Epithelial cell of proximal tubule (primary cell): Measurements from ENCODE around the gene SHH. TPM values are rescaled to one million over a fixed set of nuclear protein-coding genes. Genes with fewer than 3 reads are reported as not detected.

Experiments used
- DNase-seq: peaks from one replicate; pipeline ENCODE4 v3.0.0-alpha.2; 2011; ENCODE audit warnings: low read depth
- H3K4me3 ChIP-seq: 2 replicates; pipeline ENCODE4 v1.5.1; 2011; ENCODE audit warnings: low read depth, mild to moderate bottlenecking, low read length
- total RNA-seq: library from RNA; depleted of rRNA; stranded (reverse); fragments of >200 nt; gene quantifications from 2 replicates; pipeline ENCODE4 v1.2.3, GENCODE V29; 2015
- TF ChIP-seq, protein P1 (sequence below): conservative IDR thresholded peaks from 2 replicates; pipeline ENCODE4 v1.5.1; 2012; ENCODE audit warnings: low read depth, mild to moderate bottlenecking, low read length

SHH gene
- total RNA-seq, 1 donor from 2014 or later: 1.7 TPM

DNA sequence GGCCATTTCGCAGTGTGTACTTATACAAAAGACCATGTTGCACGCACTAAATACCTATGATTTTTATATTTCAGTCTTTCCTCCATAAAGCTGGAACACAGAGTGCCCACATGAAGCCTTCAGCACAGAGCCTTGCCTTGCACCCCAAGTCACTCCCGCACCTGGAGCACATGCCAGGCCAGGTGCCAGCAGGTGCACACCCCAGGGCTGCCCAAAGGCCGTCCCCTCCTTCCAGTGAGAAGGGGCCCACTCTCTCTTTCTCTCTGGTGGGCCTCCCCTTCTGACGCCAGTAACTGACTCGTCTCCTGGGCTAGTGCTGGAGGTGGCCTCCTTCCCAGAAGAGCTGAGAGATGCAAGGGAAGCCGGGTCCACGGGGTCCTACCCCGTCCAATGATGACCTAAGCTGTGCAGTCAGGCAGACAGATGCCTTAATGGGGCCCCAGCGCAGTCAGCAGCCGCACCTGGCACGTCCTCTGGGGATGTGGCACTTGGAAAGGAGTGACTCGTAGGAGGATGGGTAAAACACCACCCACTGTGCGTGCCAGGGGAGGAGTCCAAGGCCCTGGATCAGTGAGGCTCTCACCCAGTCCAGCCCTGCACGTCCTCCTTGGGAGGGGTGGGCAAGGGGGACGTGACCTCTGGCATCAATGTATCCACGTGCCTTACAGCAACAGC, 17.7 kb upstream of the SHH start:
- TF ChIP-seq, protein P1, sequence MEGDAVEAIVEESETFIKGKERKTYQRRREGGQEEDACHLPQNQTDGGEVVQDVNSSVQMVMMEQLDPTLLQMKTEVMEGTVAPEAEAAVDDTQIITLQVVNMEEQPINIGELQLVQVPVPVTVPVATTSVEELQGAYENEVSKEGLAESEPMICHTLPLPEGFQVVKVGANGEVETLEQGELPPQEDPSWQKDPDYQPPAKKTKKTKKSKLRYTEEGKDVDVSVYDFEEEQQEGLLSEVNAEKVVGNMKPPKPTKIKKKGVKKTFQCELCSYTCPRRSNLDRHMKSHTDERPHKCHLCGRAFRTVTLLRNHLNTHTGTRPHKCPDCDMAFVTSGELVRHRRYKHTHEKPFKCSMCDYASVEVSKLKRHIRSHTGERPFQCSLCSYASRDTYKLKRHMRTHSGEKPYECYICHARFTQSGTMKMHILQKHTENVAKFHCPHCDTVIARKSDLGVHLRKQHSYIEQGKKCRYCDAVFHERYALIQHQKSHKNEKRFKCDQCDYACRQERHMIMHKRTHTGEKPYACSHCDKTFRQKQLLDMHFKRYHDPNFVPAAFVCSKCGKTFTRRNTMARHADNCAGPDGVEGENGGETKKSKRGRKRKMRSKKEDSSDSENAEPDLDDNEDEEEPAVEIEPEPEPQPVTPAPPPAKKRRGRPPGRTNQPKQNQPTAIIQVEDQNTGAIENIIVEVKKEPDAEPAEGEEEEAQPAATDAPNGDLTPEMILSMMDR: no peak
- no peak for DNase-seq
- no peak overlapping the region for H3K4me3 ChIP-seq

DNA sequence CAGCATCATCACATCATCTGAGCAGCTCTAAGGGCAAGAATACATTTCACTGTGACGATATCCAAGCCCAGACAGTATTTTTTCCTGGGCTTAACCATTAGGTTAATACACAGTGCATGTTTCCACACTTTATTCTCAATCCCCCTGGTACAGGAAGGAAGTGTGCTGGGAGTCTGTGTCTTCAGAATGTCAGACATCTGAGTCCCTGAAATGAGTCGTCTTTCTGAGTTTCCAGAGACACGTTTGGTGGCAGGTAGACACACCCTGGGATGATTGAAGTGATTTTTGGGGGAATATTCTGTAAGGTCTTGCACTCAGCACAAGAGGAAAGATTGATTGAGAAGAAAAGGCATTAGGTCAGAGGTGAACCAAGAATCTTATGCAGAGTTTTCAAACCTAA, 13.1 kb upstream of the SHH start:
- H3K4me3 ChIP-seq: no peak overlapping the region
- TF ChIP-seq, protein P1: no peak

DNA sequence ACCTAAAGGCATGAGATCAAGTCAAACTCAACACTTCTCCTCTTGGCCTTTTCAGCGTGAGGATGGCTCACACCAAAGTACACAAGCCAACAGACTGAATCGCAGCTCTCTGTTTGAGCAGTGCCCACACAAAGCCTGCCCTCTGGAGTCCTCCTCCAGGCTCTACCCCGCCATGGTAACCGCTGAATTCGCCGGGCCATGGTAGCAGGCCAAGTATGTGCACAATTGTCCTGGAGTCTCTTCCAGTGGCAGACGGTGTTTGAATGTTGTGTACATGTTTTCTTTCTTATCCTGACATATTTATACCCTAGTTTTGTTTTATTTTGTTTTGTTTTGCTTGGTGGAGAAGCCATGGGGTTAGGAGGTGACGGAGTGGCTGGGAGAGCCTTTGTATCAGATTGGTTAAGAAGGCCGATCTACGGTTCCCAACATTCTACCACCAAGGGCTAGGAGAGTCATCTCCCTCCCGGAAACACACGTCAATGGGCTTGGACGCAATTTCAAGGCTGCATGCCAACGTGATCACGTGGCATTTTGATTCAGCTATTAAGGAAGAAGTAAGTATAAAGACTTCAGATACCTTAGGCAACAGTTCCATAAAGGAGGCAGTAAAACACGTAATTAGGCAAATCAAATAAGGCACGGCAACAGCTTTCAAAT, 12.1 kb upstream of the SHH start:
- DNase-seq: no peak
- H3K4me3 ChIP-seq: no peak overlapping the region
- TF ChIP-seq, protein P1: no peak

More for the DNA sequence above, 13.1 kb upstream of the SHH start:
- no peak for DNase-seq

DNA sequence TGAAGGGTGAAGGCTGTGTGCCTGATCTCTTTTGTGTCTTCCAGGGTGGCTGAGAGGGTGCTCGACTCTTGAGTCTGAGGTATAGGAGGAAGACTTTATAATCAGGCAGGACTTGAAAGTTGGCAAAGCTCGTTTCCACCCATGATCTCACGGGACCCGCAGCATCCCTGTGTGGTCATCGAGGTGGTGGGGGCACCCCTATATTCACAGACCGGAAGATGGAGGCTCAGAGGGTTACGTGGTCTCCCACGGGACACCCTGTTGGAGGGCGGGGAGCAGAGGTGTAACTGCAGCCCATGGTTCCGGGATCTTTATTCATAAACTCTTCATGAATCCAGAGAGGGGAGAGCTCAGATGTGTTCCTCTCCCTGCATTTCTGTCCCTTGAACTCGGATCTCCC, 9.6 kb upstream of the SHH start:
- no peak for DNase-seq
- no peak overlapping the region for H3K4me3 ChIP-seq
- TF ChIP-seq, protein P1: no peak

DNA sequence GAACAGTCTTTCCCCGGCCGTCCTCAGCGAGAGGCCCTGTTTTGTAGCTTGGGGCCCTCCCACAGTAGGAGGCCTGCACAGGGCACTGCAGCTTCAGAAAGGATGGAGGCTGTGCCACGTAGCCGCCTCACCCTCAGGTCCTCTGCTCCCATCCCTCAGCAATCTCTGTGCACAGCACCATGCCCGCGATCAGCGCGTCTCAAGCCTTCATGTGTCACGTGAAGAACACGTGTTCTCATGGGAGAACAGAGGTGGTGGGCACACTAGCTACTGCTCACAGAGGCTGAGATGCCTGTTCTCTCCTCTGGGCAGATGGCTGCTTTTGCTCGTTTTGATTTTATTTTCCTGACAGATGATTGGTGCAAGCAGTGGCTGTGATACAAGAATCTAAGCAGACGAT, 8.5 kb upstream of the SHH start:
- TF ChIP-seq, protein P1: no peak

DNA sequence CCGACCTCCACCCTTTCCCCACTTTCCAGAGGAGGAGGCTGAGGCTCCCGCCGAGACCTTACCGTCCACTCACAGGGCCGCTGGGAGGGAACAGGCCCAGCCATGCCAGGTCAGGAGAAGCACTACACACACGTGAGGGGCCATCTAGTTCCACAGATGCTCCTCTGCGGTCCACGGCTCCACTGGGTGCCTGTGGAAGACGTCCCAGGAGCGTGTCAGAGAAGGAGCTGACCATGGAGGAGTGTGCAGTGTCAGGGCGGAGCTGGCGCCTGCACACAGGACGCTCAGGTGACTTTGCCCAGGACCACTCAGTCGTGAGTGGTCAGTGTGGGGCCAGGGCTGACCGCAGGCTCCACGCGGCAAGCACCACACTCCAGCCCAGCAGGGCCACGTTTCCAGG, 8.0 kb upstream of the SHH start:
- DNase-seq: no peak
- TF ChIP-seq, protein P1: no peak

More for the DNA sequence above, 8.5 kb upstream of the SHH start:
- H3K4me3 ChIP-seq: no peak overlapping the region
- no peak for DNase-seq

DNA sequence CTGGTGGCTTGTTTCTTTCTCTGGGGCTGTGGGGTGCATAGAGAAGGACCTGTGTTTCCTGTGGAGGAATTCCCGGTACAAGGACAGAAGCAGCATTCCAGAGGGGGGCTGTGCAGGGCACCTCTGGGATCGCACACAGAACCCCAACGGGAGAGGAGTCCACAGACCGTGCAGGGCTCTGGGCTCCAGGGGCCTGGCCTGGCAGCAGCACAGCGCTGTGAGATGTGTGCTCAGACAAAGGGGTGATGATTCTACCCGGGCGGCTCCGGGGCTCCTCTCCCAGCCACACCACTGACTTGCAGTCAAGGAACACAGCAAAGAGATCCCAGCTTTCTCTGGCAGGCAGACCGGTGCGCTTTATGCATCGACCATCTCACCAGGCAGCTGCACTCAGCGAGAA, 6.9 kb upstream of the SHH start:
- no peak overlapping the region for H3K4me3 ChIP-seq
- DNase-seq: no peak
- TF ChIP-seq, protein P1: no peak

More for the DNA sequence above, 8.0 kb upstream of the SHH start:
- no peak overlapping the region for H3K4me3 ChIP-seq
